Measurements from ENCODE around the gene MYH2. TPM values are rescaled to one million over a fixed set of nuclear protein-coding genes. Genes with fewer than 3 reads are reported as not detected.

The MYH2 gene
- total and polyA plus RNA-seq, 4 donors: 0.06 to 0.69 (median 0.21) TPM

DNA sequence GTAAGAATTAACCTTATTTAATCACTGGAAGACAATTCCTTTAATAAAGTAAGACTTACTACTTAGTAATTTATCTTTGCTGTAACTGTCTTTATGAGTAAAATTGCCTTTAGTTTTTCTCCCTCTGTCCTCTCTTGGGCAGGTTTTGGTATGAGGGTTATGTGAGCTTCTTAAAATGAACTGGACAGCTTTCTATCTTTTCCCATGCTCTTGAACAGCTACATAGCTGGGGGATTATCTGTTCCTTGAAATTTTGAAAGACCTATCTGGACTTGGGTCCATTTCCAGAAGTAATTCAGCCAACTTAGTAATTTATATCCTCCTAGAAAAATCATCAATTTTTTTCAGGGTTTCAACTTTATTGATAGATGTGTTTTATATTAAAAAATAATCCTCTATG lies 27.5 kb downstream of the MYH2 start:
- no peak overlapping the region for H3K27ac ChIP-seq (ENCODE audit: low read depth, low read length)
- no peaks in the 10 kb centered on the region for H3K4me1 ChIP-seq (ENCODE audit: control insufficient read depth, insufficient read depth, low read length)
- no peaks in the 10 kb centered on the region for H3K9me3 ChIP-seq (ENCODE audit: control insufficient read depth, insufficient read depth, low read length)
- no peaks in the 10 kb centered on the region for H3K27me3 ChIP-seq (ENCODE audit: control insufficient read depth, insufficient read depth, low read length)
- H3K4me3 ChIP-seq (ENCODE audit: low read depth, low read length): no peak overlapping the region
- DNase-seq (ENCODE audit: low read depth in 4 of 6, low spot score in 6 of 6): no peak
- H3K36me3 ChIP-seq (ENCODE audit: control insufficient read depth, insufficient read depth, low read length): no peaks in the 10 kb centered on the region

DNA sequence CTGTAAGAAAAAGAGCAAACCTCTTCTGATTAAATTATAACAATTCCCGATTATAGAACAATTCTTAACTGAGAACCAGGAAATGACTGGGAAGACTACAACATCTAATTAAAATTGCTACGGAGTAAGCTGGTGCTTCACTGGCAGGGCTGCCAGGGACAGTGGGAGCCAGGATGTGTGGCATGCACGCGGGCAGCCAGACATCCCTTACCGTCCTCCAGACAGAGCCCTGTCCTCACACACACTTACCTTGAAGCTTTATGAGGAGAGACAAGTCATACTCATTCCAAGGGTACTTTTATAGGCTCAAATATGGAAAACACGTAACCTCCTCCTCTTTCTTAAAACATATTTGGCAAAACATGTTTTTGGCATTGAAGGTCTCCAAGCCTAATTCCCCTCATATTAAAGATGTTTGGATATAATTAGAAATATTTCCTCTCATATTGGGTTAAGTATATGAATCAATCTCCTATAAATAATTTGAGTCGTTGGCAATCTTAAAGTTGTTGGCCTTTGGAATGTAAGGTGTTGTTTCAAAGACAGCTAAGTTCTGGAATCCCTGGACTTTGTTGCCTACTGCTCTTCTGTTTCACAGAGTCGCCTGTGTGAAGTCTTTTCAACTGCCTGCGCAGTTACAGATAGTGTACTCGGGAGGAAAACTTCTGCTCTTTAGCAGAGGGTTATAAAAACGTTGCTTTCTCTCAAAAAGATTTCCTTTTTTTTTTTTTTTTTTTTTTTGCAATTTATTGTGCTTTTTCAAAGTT lies 31.0 kb downstream of the MYH2 start, which contains the start of gene MYH1:
Gene MYH1 (minus strand): TSS at position 272 of the 767 bp plus-strand sequence. CDS start 1,900 bp downstream, outside the sequence.
- no peak for DNase-seq (ENCODE audit: low read depth in 4 of 6, low spot score in 6 of 6)
- H3K4me3 ChIP-seq (ENCODE audit: low read depth, low read length): no peak within 1 kb of the TSS
- no peaks in the 10 kb centered on the region for H3K4me1 ChIP-seq (ENCODE audit: control insufficient read depth, insufficient read depth, low read length)
- WGBS (ENCODE audit: insufficient coverage): 70% methylated on average over 2 of the region's 11 CpGs
- H3K9me3 ChIP-seq (ENCODE audit: control insufficient read depth, insufficient read depth, low read length): no peaks in the 10 kb centered on the region
- no peak within 1 kb of the TSS for H3K27ac ChIP-seq (ENCODE audit: low read depth, low read length)
- no peaks in the 10 kb centered on the region for H3K27me3 ChIP-seq (ENCODE audit: control insufficient read depth, insufficient read depth, low read length)
- H3K36me3 ChIP-seq (ENCODE audit: control insufficient read depth, insufficient read depth, low read length): no peaks in the 10 kb centered on the region

DNA sequence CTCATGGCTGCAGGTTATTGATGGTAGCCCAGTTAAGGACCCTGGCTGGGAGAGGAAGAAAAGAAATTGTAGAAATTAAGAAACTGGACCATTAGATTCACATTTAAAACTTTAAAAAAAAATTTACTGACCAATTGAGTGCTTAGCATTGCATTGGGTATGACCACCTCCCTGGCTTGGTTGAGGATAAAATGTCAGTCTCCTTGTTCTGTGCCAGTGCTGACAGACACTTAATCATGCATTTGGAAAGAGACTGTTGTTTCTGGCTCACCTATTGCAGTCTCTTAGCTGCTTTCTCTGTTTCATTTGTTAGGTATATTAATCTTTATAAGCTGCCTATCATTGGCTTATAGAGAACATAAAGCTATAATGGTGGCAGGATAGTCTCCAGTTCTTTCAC lies 32.8 kb downstream of the MYH2 start:
- no peak overlapping the region for H3K4me3 ChIP-seq (ENCODE audit: low read depth, low read length)
- DNase-seq (ENCODE audit: low read depth in 4 of 6, low spot score in 6 of 6): no peak
- H3K27ac ChIP-seq (ENCODE audit: low read depth, low read length): no peak overlapping the region
- no peaks in the 10 kb centered on the region for H3K4me1 ChIP-seq (ENCODE audit: control insufficient read depth, insufficient read depth, low read length)
- H3K27me3 ChIP-seq (ENCODE audit: control insufficient read depth, insufficient read depth, low read length): no peaks in the 10 kb centered on the region
- no peaks in the 10 kb centered on the region for H3K36me3 ChIP-seq (ENCODE audit: control insufficient read depth, insufficient read depth, low read length)
- H3K9me3 ChIP-seq (ENCODE audit: control insufficient read depth, insufficient read depth, low read length): no peaks in the 10 kb centered on the region

DNA sequence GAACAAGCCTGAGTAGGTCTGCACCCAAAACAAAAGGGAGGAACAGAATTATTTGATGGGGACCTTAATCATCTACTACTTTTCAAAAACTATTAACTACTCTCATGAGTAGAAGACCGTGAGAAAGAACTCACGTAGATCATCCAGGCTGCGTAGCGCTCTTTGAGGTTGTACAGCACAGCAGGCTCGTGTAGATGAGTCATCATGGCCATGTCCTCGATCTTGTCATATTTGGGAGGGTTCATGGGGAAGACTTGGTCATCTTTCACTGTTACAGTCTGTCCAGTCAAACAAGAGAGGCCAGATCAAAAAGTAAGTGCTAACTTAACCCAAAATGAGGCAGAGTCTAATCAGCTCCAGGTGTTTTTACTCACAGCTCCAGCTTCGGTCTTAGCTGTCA lies 33.4 kb downstream of the MYH2 start:
- DNase-seq (ENCODE audit: low read depth in 4 of 6, low spot score in 6 of 6): no peak
- Histone ChIP-seq H3K36me3 (ENCODE audit: control insufficient read depth, insufficient read depth, low read length) (no peaks in the 10 kb centered on the region), H3K9me3 (ENCODE audit: control insufficient read depth, insufficient read depth, low read length) (no peaks in the 10 kb centered on the region), H3K27me3 (ENCODE audit: control insufficient read depth, insufficient read depth, low read length) (no peaks in the 10 kb centered on the region), H3K4me3 (ENCODE audit: low read depth, low read length) (no peak overlapping the region), H3K27ac (ENCODE audit: low read depth, low read length) (no peak overlapping the region), H3K4me1 (ENCODE audit: control insufficient read depth, insufficient read depth, low read length) (no peaks in the 10 kb centered on the region)
- WGBS (ENCODE audit: insufficient coverage): 97% methylated on average over 7 of the region's 7 CpGs

DNA sequence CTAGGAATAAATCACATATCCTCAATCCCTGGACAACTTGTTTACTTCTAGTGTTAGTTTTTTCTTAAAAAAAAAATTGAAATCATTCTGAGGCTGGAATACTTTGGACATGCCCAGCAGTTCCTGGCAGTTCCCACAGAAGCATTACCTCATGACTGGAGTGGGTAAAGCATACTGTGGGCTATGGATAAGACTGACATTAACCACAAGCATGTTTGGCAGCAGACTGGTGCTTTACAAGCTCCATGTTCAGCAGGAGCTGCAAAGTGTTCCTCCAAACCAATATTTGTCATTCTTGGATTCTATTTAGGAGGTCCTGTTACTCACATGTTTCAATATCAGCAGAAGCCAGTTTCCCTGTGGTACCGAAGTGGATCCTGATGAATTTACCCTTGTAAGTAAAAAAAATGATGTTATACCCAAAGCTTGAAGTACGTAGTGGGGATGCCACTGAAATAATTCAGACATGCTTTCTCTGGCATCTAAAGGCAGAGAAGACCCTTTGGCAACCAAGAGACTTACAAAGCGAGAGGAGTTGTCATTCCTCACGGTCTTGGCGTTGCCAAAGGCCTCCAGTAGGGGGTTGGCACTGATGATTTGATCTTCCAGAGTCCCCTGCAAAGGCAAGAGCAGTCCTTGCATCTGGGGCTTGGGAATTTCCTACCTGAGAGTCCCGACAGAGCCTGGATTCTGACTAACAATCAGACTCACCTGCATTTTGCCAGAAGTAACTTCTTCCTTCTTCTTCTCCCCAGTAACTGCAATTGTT lies 36.0 kb downstream of the MYH2 start:
- H3K36me3 ChIP-seq (ENCODE audit: control insufficient read depth, insufficient read depth, low read length): no peaks in the 10 kb centered on the region
- peak in 1 of 6 donors; percentile 2 for DNase-seq (ENCODE audit: low read depth in 4 of 6, low spot score in 6 of 6)
- no peak overlapping the region for H3K4me3 ChIP-seq (ENCODE audit: low read depth, low read length)
- WGBS (ENCODE audit: insufficient coverage): 64% methylated on average over 1 of the region's 6 CpGs
- H3K27me3 ChIP-seq (ENCODE audit: control insufficient read depth, insufficient read depth, low read length): no peaks in the 10 kb centered on the region
- H3K27ac ChIP-seq (ENCODE audit: low read depth, low read length): no peak overlapping the region
- H3K4me1 ChIP-seq (ENCODE audit: control insufficient read depth, insufficient read depth, low read length): no peaks in the 10 kb centered on the region
- H3K9me3 ChIP-seq (ENCODE audit: control insufficient read depth, insufficient read depth, low read length): no peaks in the 10 kb centered on the region

DNA sequence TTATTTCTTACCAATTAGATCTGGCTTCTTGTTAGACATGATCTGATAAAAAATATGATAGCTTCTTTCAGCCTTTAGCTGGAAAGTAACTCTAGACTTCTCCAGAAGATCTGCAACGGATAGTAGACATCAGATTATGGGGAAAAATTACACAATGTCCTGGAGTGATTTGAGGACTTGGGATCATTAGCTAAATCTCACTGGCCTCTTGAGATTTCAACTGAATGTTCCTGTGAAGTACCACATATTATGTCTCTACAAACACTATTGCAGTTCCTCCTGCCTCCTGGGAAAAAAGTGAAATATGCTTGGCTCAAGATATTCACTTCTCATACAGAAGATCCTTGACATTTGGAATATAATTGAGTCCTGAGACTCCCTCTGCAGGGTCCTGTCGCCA lies 36.6 kb downstream of the MYH2 start:
- no peaks in the 10 kb centered on the region for H3K4me1 ChIP-seq (ENCODE audit: control insufficient read depth, insufficient read depth, low read length)
- WGBS (ENCODE audit: insufficient coverage): no CpG with 5 or more reads among the region's 2 CpGs

DNA sequence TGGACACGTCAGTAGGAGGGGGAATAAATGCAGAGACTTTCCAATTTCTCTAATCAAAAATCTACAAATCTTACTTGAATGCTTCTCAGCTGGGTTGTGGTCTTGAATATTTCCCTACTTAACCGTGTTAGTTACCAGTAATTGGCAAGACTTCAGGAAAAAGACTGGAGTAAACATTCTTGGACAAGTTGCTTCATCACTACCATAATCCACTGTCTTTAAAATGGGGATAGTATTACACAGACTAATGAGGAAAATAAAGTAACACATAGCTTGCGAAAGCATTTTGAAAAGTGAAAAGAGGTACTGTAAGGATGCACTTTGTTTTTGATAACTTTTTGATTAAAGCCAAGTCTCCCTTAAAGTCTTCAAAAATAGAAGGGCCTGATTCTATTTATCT lies 49.5 kb downstream of the MYH2 start:
- H3K36me3 ChIP-seq (ENCODE audit: control insufficient read depth, insufficient read depth, low read length): no peaks in the 10 kb centered on the region
- H3K4me1 ChIP-seq (ENCODE audit: control insufficient read depth, insufficient read depth, low read length): no peaks in the 10 kb centered on the region
- H3K27ac ChIP-seq (ENCODE audit: low read depth, low read length): no peak overlapping the region
- no peak for DNase-seq (ENCODE audit: low read depth in 4 of 6, low spot score in 6 of 6)
- no peaks in the 10 kb centered on the region for H3K9me3 ChIP-seq (ENCODE audit: control insufficient read depth, insufficient read depth, low read length)
- no peaks in the 10 kb centered on the region for H3K27me3 ChIP-seq (ENCODE audit: control insufficient read depth, insufficient read depth, low read length)
- no CpG with 5 or more reads among the region's 3 CpGs for WGBS (ENCODE audit: insufficient coverage)
- H3K4me3 ChIP-seq (ENCODE audit: low read depth, low read length): no peak overlapping the region

More for the DNA sequence above, 36.6 kb downstream of the MYH2 start:
- Histone ChIP-seq H3K4me3 (ENCODE audit: low read depth, low read length) (no peak overlapping the region), H3K36me3 (ENCODE audit: control insufficient read depth, insufficient read depth, low read length) (no peaks in the 10 kb centered on the region), H3K27me3 (ENCODE audit: control insufficient read depth, insufficient read depth, low read length) (no peaks in the 10 kb centered on the region), H3K27ac (ENCODE audit: low read depth, low read length) (no peak overlapping the region), H3K9me3 (ENCODE audit: control insufficient read depth, insufficient read depth, low read length) (no peaks in the 10 kb centered on the region)
- DNase-seq (ENCODE audit: low read depth in 4 of 6, low spot score in 6 of 6): no peak

DNA sequence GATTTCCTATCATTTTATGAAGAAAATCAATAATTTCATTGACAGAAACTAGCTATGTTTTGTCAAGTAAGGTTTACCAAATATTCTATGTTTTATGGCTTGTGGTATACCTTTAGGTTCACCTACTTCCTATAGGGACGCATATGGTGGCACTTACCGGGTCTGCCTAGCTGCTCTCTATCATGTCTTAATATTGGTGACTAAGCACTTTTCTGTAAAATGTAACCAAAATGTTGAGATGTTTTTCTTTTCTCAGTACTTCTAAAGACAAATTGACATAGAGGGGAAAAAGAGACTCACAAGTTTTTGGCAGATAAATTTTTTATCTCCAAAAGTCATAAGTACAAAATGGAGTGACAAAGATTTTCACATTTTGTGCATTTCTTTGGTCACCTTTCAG lies 57.5 kb downstream of the MYH2 start:
- Histone ChIP-seq H3K4me3 (ENCODE audit: low read depth, low read length) (no peak overlapping the region), H3K9me3 (ENCODE audit: control insufficient read depth, insufficient read depth, low read length) (peaks cover 10% of the 10 kb centered on the region), H3K27me3 (ENCODE audit: control insufficient read depth, insufficient read depth, low read length) (no peaks in the 10 kb centered on the region), H3K27ac (ENCODE audit: low read depth, low read length) (no peak overlapping the region), H3K4me1 (ENCODE audit: control insufficient read depth, insufficient read depth, low read length) (no peaks in the 10 kb centered on the region), H3K36me3 (ENCODE audit: control insufficient read depth, insufficient read depth, low read length) (no peaks in the 10 kb centered on the region)
- no peak for DNase-seq (ENCODE audit: low read depth in 4 of 6, low spot score in 6 of 6)
- WGBS (ENCODE audit: insufficient coverage): no CpG with 5 or more reads among the region's 2 CpGs

DNA sequence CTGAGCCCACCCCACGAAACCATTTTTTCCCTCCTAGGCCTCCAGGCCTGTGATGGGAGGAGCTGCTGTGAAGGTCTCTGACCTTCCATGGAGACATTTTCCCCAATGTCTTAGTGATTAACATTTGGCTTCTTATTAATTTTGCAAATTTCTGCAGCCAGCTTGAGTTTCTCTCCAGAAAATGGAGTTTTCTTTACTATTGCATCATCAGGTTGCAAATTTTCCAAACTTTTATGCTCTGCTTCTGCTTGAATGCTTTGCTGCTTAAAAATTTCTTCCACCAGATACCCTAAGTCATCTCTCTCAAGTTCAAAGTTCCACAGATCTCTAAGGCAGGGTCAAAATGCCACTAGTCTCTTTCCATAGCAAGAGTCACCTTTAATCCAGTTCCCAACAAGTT lies 67.2 kb downstream of the MYH2 start:
- Histone ChIP-seq H3K9me3 (ENCODE audit: control insufficient read depth, insufficient read depth, low read length) (peaks cover 2% of the 10 kb centered on the region), H3K27me3 (ENCODE audit: control insufficient read depth, insufficient read depth, low read length) (no peaks in the 10 kb centered on the region), H3K4me1 (ENCODE audit: control insufficient read depth, insufficient read depth, low read length) (no peaks in the 10 kb centered on the region), H3K4me3 (ENCODE audit: low read depth, low read length) (no peak overlapping the region), H3K27ac (ENCODE audit: low read depth, low read length) (no peak overlapping the region), H3K36me3 (ENCODE audit: control insufficient read depth, insufficient read depth, low read length) (no peaks in the 10 kb centered on the region)
- 80% methylated on average over 1 of the region's 1 CpG for WGBS (ENCODE audit: insufficient coverage)
- DNase-seq (ENCODE audit: low read depth in 4 of 6, low spot score in 6 of 6): no peak

DNA sequence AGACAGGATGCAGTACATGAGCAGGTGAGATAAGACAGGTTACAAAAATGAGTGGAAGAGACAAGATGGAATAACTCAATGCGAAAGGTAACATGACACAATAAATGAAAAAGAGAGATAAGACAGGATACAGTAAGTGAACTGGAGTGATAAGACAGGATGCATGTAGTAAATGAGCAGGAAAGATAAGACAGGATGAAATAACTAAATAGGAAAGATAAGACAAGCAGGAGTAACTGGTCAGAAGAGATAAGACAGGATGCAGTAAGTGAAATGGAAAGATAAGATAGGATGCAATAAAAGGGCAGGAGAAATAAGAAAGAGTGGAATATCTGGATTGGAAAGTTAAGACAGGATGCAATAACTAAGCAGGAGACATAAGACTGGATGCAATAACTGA lies 71.8 kb downstream of the MYH2 start:
- peaks cover 2% of the 10 kb centered on the region for H3K9me3 ChIP-seq (ENCODE audit: control insufficient read depth, insufficient read depth, low read length)
- H3K27me3 ChIP-seq (ENCODE audit: control insufficient read depth, insufficient read depth, low read length): no peaks in the 10 kb centered on the region
- DNase-seq (ENCODE audit: low read depth in 4 of 6, low spot score in 6 of 6): no peak
- H3K4me1 ChIP-seq (ENCODE audit: control insufficient read depth, insufficient read depth, low read length): no peaks in the 10 kb centered on the region
- WGBS (ENCODE audit: insufficient coverage): 83% methylated on average over 1 of the region's 1 CpG
- H3K27ac ChIP-seq (ENCODE audit: low read depth, low read length): no peak overlapping the region
- H3K4me3 ChIP-seq (ENCODE audit: low read depth, low read length): no peak overlapping the region
- no peaks in the 10 kb centered on the region for H3K36me3 ChIP-seq (ENCODE audit: control insufficient read depth, insufficient read depth, low read length)
